HPDE6-E6E7 (cell line): ENCODE data around the gene IBA57.

Experiments
- DNase-seq: peaks from one replicate; pipeline ENCODE4 v3.0.0; 2011; ENCODE audit warnings: missing footprints; ENCODE audit errors: extremely low spot score

IBA57 gene

GRCh38 chr1:228144993-228145343, 20.6 kb upstream of the IBA57 start:
- DNase-seq, result no peak

DNA sequence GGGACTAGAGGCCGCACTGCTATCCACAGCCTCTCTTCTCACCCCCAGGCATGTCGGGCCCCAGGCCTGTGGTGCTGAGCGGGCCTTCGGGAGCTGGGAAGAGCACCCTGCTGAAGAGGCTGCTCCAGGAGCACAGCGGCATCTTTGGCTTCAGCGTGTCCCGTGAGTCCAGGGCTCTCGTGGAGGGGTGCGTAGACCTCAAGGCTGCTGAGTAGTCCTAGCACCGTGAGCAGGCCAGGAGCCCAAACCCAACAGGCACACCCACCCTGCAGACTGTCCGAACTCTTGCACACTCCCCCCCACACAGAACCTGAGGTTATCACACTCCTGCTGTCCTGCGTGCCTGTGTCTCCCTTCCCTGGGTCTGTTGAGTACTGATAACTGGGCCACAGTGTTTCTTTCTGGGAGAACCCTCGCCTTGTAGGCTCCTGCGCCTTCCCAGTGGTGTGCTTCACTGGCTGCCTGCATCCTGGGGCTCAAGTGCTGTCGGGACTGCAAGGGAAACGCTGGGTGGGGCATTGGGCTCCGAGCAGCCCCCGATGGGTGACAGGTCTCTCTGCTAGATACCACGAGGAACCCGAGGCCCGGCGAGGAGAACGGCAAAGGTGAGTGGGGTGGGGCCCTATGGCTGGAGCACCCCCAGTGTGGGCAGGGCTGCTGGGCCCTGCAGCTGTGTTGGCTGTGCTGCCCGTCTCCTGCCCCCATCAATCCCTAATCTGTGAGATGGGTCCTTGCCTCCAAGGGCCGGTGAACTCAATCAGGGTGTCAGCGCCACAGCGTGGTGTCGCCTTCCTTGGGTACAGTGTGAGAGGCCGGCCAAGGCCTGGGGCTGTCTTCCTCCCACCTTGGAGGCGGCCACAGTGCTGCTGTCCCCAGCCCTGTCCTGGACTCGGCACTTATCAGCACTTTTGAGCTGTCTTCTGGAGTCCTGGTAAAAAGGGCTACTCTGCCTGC, 19.9 kb upstream of the IBA57 start:
- DNase-seq, result no peak

GRCh38 chr1:228146417-228147150, 19.0 kb upstream of the IBA57 start:
- no peak for DNase-seq

GRCh38 chr1:228147151-228147693, 18.4 kb upstream of the IBA57 start:
- no peak for DNase-seq

GRCh38 chr1:228147768-228148167, 17.8 kb upstream of the IBA57 start:
- DNase-seq, result no peak

GRCh38 chr1:228148196-228148861, 17.3 kb upstream of the IBA57 start:
- no peak for DNase-seq

GRCh38 chr1:228148935-228149405, 16.6 kb upstream of the IBA57 start:
- no peak for DNase-seq

- DNase-seq, result no peak
Observed at GRCh38 chr1:228149406-228150119, 16.0 kb upstream of the IBA57 start, which contains the start of gene GJC2. GJC2 (plus strand) TSS chr1:228149930; CDS start chr1:228157759, 7,829 bp downstream.

DNA sequence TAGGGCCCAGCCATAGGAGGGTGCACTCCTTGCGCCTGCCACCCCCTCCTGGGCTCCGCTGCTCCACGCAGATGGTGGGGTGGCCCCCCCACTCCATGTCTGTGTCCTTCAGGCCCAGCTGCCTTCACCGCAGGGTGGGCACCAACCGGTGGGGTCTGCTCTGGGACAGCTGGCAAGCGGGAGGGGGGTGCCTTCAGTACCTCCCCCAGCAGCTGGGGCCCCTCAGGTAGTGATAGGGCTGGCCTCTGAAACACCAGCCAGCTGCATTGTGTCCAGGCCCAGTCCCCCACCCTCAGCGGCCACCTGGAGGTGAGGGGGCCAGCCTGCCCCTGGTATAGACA, 15.5 kb upstream of the IBA57 start:
- no peak for DNase-seq

DNA sequence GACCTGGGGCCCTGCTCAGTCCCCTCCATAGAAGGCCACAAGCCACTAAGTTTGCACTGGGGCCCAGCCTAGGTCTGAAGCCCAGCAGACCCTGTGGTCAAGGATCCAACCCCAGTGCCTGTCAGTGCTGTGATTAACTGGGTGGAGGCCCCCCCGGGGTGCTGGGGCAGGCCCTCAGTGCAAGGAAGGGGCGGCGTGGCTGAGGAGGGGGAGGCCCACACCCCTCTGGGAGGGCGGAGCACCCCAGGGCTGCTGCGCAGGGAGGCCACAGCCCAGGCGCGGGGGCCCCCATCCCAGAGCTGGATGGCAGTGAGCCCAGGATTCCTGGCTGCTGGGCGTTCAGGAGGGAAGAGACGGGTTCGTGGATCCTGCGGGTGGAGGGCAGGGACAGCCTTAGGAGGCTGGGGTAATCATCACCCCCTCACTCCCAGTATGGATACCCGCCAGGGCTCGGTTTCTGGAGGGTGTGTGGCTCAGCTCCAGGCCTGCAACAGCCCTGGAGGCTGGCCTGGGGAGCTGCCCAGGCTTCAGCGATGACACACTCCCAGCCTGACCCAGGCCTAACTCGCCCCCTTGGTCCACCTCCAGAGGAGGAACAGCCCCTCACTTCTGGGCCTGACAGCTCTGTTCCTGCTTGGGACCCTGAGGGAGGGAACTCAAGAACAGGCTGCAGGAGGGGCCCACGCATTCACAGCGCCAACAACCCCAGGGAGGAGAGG, 15.0 kb upstream of the IBA57 start:
- no peak for DNase-seq

- DNase-seq, result no peak
Observed at GRCh38 chr1:228151180-228151925, 14.3 kb upstream of the IBA57 start.

DNA sequence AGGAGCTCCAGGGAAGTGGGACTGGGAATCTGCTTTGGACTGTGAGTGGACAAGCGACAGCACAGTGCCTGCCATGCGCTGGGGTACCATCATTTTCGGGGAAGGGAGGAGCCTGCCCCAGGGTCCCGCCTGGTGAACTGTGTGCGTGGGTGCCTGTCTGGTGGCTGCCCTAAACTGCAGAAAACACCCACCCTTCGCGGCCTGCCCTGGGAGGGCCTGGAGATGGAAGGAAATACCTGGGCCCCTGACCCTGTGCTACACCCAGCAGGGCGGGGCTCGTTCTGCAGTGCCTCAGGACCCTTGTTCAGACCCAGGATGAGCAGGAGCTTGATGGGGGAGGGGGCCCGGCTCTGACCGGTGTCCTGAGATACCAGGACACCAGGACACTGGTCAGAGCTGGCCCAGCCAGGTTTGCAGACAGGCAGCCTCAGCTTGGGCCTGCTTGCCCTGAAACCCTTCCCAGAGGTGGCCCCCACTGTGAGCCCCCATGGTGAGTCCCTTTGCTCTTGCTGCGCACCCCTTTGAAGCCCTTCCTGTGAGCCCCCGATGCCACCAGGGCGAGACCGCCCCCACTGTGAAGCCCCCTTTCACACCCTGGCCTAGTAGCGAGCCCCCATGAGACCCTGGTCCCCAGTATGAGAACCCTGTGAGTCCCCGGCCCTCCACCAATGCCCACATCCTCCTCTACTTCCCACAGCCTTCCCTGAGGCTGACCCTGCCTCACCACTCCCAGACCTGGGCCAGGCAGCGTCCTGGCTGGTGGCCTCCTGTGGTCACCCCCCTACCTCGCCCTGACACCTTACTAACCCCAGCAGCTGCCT, 13.3 kb upstream of the IBA57 start:
- no peak for DNase-seq

- DNase-seq, result no peak
Observed at GRCh38 chr1:228152918-228153258, 12.7 kb upstream of the IBA57 start.

- no peak for DNase-seq
Observed at GRCh38 chr1:228154021-228154669, 11.5 kb upstream of the IBA57 start.

GRCh38 chr1:228154670-228155571, 10.7 kb upstream of the IBA57 start:
- no peak for DNase-seq

DNA sequence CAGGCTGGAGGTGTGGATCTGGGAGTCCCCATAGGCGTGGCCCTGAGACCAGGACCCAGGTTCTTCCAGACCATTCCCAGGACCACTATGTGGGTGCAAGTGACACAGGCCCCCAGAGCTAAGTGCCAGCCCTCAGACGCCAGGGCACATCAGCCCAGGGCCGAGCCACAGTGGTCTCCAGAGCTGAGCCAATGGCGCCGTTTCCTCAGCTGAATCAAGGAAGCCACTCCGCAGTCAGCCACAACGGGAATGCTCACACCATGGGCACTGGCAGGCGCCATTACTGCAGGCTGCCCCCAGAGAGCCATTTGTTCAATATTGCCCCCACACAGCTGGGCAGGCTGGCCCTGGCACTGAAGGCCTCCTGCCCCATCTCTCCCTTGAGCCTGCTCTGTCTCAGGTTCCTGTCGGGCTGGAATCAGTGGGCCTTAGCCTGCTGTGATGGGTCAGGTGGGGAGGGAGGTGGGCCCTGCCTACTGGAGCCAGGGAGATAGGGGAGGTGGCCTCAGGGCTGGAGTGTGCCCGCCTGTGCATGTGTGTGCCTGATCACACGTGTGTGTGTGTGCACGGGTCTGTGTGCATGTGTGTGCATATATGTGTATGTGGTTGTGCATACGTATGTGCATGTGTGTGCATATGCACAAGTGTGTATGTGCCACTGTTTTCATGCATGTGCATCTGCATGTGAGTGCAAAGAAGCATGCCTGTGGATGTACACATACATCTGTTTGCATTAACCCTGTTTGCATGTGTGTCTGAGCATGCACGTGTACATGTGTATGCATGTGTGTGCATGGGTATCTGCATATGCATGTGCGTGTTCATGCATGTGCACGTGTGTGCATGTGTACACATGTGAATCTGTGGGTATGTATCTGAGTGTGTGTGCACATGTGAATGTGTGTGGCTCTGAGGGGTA, 9.7 kb upstream of the IBA57 start:
- DNase-seq, result no peak

DNA sequence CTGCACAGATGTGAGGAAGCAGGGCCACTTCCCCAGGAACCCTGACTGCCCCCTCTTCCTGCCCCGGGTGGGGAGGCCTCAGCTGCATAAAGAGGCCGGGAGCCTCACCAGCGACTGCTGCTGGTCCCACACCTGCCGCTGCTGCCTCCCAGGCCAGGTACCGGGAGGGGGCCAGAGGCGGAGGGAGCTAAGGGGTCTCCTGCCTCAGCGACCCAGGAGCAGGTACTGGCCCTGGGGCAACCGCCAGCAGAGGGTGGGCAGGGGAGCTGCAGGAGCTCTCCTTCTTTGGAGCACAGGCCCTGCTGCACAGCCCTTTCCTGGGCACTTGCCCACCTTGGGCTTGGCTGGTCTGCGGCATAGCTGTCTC, 9.1 kb upstream of the IBA57 start:
- DNase-seq, result no peak
